ENCODE data around the gene IL17C. TPM values are rescaled to one million over a fixed set of nuclear protein-coding genes. Genes with fewer than 3 reads are reported as not detected.

The IL17C gene
- total RNA-seq, 1 donor from 2014 or later: not detected

GRCh38 chr16:88628512-88628974 is 9.8 kb upstream of the IL17C start:
- DNase-seq: peak; percentile 45

DNA sequence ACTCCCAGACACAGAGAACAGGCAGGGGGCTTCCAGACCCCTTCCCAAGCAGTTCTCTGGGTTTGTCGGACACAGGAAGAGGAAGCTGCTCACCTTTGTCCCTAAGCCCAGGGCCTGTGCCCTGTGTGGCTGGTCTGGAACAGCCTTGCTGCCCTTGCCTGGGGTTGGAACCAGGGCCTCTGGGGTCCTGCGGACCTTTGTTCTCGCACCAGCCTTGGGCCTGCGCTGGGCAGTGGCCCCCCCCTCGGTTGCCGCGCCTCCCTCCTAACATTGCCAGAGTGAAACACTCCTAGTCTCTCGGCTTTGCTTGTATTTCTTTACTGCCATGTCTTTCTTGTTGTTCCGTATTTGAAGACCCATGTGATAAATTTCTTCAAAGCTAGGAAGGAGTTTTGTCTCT is 8.5 kb upstream of the IL17C start:
- no peak for DNase-seq

DNA sequence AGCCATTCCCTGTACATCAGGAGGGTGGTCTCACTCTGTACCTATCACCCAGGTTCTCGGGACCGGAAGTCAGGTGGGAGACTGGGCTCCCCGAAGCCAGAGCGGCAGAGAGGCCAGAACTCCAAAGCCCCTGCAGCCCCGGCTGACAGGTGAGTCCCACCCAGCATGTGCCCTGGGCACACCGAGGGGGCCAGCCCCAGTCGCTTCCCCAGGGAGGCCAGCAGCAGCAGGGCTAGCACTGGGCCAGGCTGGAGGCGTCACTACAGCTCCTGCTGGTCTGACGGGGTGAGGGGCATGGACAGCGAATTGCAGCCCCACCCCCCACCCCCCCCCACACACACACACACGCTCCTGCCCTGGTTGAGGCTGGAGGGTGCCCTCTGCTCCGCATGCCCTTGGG is 7.9 kb upstream of the IL17C start:
- no peak for DNase-seq

DNA sequence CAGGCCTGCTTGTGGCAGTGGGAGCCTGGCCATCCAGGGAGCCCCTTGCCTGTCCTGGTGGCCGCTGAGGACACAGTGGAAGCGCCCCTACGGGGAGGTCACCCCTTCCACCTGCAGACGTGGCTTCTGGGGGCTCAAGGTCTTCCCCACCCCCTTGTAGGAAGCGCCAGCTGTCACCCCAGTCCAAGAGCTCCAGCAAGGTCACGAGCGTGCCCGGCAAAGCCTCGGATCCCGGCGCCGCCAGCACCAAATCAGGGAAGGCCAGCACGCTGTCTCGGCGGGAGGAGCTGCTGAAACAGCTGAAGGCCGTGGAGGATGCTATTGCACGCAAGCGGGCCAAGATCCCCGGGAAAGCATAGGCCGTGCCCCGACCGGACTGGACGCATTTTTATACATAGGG is 7.4 kb upstream of the IL17C start:
- no peak for DNase-seq

GRCh38 chr16:88631384-88631783 is 7.0 kb upstream of the IL17C start:
- DNase-seq: no peak

GRCh38 chr16:88631920-88632586 is 6.3 kb upstream of the IL17C start:
- DNase-seq: no peak

GRCh38 chr16:88632587-88632930 is 5.8 kb upstream of the IL17C start:
- no peak for DNase-seq

GRCh38 chr16:88633684-88634140 is 4.7 kb upstream of the IL17C start:
- peak; percentile 64 for DNase-seq

- peak; percentile 49 for DNase-seq
Observed at GRCh38 chr16:88634141-88634993, 4.0 kb upstream of the IL17C start.

DNA sequence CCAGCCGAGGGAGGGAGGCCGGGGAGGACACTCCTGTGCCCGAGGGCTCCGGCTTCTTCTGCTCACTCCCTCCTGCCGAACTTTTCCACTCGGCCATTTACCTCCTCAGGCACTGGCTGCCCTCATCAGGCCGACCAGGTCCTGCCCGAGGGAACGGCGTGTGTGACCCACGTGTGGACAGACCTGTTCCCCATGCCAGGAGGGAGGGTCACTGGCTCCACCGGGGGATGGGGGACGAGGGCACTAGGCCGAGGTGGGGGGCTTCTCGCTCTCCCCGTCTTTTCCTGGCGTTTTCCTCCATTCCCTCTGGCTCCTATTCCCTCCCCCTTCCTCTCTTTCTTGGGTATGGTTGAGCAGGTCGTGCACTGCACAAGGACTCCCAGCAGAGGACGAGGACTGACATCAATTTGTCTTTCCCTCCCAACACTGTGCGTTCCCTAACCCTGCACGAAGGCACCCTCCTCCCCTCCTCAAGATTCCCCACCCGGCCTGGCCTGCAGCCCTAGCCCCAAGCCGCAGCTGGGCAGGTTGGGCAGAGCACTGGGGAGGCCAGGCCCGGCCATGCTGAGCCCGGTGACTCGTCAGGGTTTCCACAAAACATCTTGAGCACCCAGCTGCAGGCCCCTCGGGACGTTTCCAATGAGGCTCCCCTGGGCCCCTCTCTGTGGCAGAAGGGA is 3.2 kb upstream of the IL17C start:
- peak; percentile 25 for DNase-seq

GRCh38 chr16:88635671-88636319 is 2.6 kb upstream of the IL17C start:
- DNase-seq: no peak

GRCh38 chr16:88636488-88637265 is 1.7 kb upstream of the IL17C start:
- DNase-seq: no peak

- DNase-seq: peak; percentile 3
Observed at GRCh38 chr16:88639231-88640038, 1.1 kb downstream of the IL17C start.

- DNase-seq: no peak
Observed at GRCh38 chr16:88640039-88640495, 1.7 kb downstream of the IL17C start.

DNA sequence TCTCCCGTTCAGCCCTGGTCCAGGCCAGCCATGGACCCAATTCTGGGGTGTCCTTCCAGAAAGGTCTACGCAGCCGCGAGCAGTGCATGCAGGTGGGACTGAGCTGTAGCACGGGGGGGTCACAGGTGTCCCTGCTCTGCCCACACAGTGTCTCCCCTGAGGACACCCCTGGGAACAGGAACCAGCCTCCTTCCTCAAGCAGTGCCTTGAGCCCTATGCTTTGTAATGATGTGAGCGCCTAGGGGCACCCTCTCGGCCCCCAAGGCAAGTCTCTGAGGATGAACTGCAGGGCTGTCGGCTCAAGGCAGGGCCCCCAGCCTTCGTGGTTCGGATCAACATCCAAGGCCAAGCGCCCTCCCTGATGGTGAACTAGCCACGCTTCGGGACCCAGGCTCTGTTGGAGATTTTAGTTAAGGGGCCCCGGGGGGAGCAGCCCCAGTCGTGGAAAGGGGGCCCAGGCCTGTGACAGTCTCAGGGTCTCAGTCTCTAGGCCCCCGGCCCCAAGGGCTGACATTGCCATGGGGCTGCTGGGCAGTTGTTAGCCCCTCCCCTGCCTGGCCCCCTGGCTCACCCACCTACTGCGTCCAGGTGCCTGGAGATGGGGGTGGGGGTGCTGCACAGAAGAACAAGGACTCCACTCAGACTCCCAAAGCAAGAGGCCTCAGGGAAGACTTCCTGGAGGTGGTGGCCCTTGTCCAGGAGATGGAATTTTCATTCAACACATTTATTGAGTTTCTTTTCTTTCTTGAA is 2.3 kb downstream of the IL17C start:
- DNase-seq: no peak

GRCh38 chr16:88642881-88643643 is 4.7 kb downstream of the IL17C start:
- DNase-seq: no peak

GRCh38 chr16:88643644-88643932 is 5.2 kb downstream of the IL17C start:
- no peak for DNase-seq

DNA sequence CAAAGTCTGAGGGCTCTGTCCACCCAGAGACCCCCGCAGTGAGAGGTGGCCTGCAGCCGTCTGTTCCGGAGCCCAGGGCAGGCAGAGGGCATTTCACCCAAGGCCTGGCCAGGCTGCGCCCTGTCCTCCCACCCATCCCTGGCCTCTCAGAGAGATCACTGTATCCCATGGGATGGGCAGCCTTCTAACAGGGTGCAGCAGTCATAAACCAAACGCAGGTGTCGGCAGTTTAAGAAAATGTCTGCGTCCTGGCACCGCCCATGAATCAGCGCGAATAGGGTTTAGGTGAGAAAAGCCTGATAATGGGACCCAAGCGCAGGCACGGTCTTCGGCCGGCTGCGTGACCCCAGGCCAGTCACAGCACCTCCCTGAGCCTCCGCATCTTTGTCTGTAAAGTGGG is 7.1 kb downstream of the IL17C start:
- no peak for DNase-seq

- no peak for DNase-seq
Observed at GRCh38 chr16:88645941-88646340, 7.6 kb downstream of the IL17C start.
